ENCODE measurements around the gene CPVL. TPM values are rescaled to one million over a fixed set of nuclear protein-coding genes. Genes with fewer than 3 reads are reported as not detected.

Gene CPVL
- total and polyA plus RNA-seq, 2 of the 8 experiments (the other 6 are each of a cell fraction or from before 2014, with no cell fraction given) = 40.0 to 55.0 TPM

- Histone ChIP-seq H3K56ac (replicated peaks; ENCODE audit: insufficient read length, low read depth, low read length) (no peak overlapping the region), H2BK20ac (ENCODE audit: low read length) (no peak overlapping the region), H3K4me3 (ENCODE audit: extremely low read depth in 1 of 4, insufficient read depth in 2 of 4, low read depth in 3 of 4, low read length in 4 of 4) (no peak overlapping the region), H4K20me1 (replicated peaks in 1 of 2; ENCODE audit: control insufficient read depth in 1 of 2, insufficient read depth in 2 of 2, low read length in 2 of 2) (no peaks in the 10 kb centered on the region), H4K8ac (ENCODE audit: extremely low read depth, insufficient read depth, low read length) (no peak overlapping the region), H2AK5ac (ENCODE audit: low read depth, low read length) (no peak overlapping the region), H3K27me3 (replicated peaks in 1 of 4; ENCODE audit: control insufficient read depth in 3 of 4, extremely low read depth in 1 of 4, insufficient read depth in 3 of 4, low read length in 3 of 4) (no peaks in the 10 kb centered on the region), H2BK5ac (ENCODE audit: low read depth, low read length) (no peak overlapping the region), H3K23me2 (ENCODE audit: low read depth, low read length) (no peaks in the 10 kb centered on the region), H4K5ac (ENCODE audit: insufficient read length, low read depth, low read length) (no peak overlapping the region), H3K4me1 (replicated peaks in 1 of 4; ENCODE audit: control insufficient read depth in 3 of 4, insufficient read depth in 4 of 4, low read length in 3 of 4) (peaks cover 5 to 14% (median 11%) of the 10 kb centered on the region in 4 experiments), H3K79me1 (ENCODE audit: low read depth, low read length) (no peaks in the 10 kb centered on the region), H3K14ac (ENCODE audit: insufficient read length) (no peak overlapping the region), H3K27ac (ENCODE audit: low read depth, low read length) (no peak overlapping the region), H3K79me2 (ENCODE audit: control insufficient read depth in 1 of 2, insufficient read depth in 2 of 2, low read length in 2 of 2) (no peaks in the 10 kb centered on the region), H4K91ac (replicated peaks; ENCODE audit: insufficient read length, low read length) (no peak overlapping the region), H3K36me3 (ENCODE audit: control insufficient read depth in 2 of 4, insufficient read depth in 4 of 4, low read length in 3 of 4) (no peaks in the 10 kb centered on the region), H3K9me3 (ENCODE audit: insufficient read depth in 2 of 2, low read depth in 1 of 2, low read length in 1 of 2) (no peaks in the 10 kb centered on the region), H2BK15ac (ENCODE audit: low read length) (no peak overlapping the region), H3K9ac (replicated peaks in 1 of 4; ENCODE audit: extremely low read depth in 1 of 4, low read depth in 3 of 4, low read length in 3 of 4) (no peak overlapping the region), H3K4me2 (ENCODE audit: insufficient read depth in 1 of 2, low read depth in 2 of 2, low read length in 2 of 2) (no peak overlapping the region), H3K18ac (ENCODE audit: extremely low read depth, low read length) (no peak overlapping the region), H2BK12ac (ENCODE audit: low read depth, low read length) (no peak overlapping the region; the same call in 1 of the 2 replicates), H2BK120ac (replicated peaks; ENCODE audit: low read depth, low read length) (no peak overlapping the region), H3K4ac (replicated peaks; ENCODE audit: insufficient read length, low read depth, low read length) (no peak overlapping the region), H2AFZ (ENCODE audit: low read length) (no peak overlapping the region), H3K23ac (ENCODE audit: insufficient read length) (no peak overlapping the region)
- FAIRE-seq (no peak), DNase-seq (ENCODE audit: low read depth in 1 of 2, low spot score in 2 of 2) (no peak)
- TF ChIP-seq RNF2 (IDR thresholded peaks at IDR 0.05; ENCODE audit: borderline replicate concordance, low read depth, low read length, missing control alignments, poor library complexity, severe bottlenecking) = no peak
- no peak for TF ChIP-seq BCL11A (IDR thresholded peaks at IDR 0.05; ENCODE audit: low read depth in 2 of 2, low read length in 2 of 2)
- no peak for TF ChIP-seq CBX5 (IDR thresholded peaks at IDR 0.05; ENCODE audit: low read depth, low read length)
- no peak for TF ChIP-seq TCF12 (IDR thresholded peaks at IDR 0.05; ENCODE audit: low read depth, low read length)
- TF ChIP-seq CHD2 (IDR thresholded peaks at IDR 0.05; ENCODE audit: low read length) = no peak
- no peak for TF ChIP-seq ATF3 (IDR thresholded peaks at IDR 0.05; ENCODE audit: insufficient read depth, low read depth, low read length)
- no peak for TF ChIP-seq KDM5A (IDR thresholded peaks at IDR 0.05; ENCODE audit: low read length)
- POLR2A ChIA-PET (ENCODE audit: partially characterized antibody) = no interaction called here
- 86% methylated on average over 4 of the region's 4 CpGs; no CpG with 5 or more reads in 1 of the 2 experiments for WGBS, 2 experiments (ENCODE audit: extremely low coverage in 1 of 2, insufficient coverage in 1 of 2, insufficient read length in 1 of 2, insufficient replicate concordance in 2 of 2, low coverage in 1 of 2, low lambda C conversion rate in 2 of 2, missing lambda C conversion rate in 1 of 2)
- CTCF ChIA-PET (ENCODE audit: partially characterized antibody) = interaction anchor here (0.7 to 10.0 kb wide), 7 partner anchors 19 to 133 kb away, joined by 3 to 59 read pairs (median 4); partner anchors contain the start of gene TRIL
Measured at GRCh38 chr7:28983396-28984190, 162.7 kb downstream of the CPVL start.

Data from H1 (cell line).